ENCODE results near the gene C9orf72.
A peak's percentile ranks its signal among the peaks of the same experiment; 100 is the strongest.

Gene C9orf72

GRCh38 chr9:27573634-27574590 is 631 bp upstream of the C9orf72 start:
- DNase-seq: peak; percentile 90

- DNase-seq: peak; percentile 44
Measured at GRCh38 chr9:27572566-27572917, 739 bp downstream of the C9orf72 start.

- DNase-seq: no peak
Measured at GRCh38 chr9:27572061-27572460, 1.2 kb downstream of the C9orf72 start.

GRCh38 chr9:27571011-27571410 is 2.3 kb downstream of the C9orf72 start:
- no peak for DNase-seq

GRCh38 chr9:27569406-27569805 is 3.9 kb downstream of the C9orf72 start:
- DNase-seq: no peak

- no peak for DNase-seq
Measured at GRCh38 chr9:27566118-27566517, 7.2 kb downstream of the C9orf72 start.

GRCh38 chr9:27565696-27566095 is 7.6 kb downstream of the C9orf72 start:
- no peak for DNase-seq

GRCh38 chr9:27564670-27565069 is 8.6 kb downstream of the C9orf72 start:
- DNase-seq: no peak

- DNase-seq: no peak
Measured at GRCh38 chr9:27563738-27564430, 9.4 kb downstream of the C9orf72 start.

GRCh38 chr9:27561685-27562084 is 11.6 kb downstream of the C9orf72 start:
- DNase-seq: no peak

GRCh38 chr9:27560457-27560856 is 12.8 kb downstream of the C9orf72 start:
- DNase-seq: no peak

- DNase-seq: no peak
Measured at GRCh38 chr9:27558307-27558706, 15.0 kb downstream of the C9orf72 start.

- DNase-seq: no peak
Measured at GRCh38 chr9:27556470-27556869, 16.8 kb downstream of the C9orf72 start.

GRCh38 chr9:27554712-27555111 is 18.6 kb downstream of the C9orf72 start:
- DNase-seq: no peak

GRCh38 chr9:27549196-27549755 is 24.0 kb downstream of the C9orf72 start:
- no peak for DNase-seq

GRCh38 chr9:27548055-27548741 is 25.1 kb downstream of the C9orf72 start:
- DNase-seq: no peak

- DNase-seq: no peak
Measured at GRCh38 chr9:27545471-27545870, 27.8 kb downstream of the C9orf72 start.

GRCh38 chr9:27542508-27542907 is 30.8 kb downstream of the C9orf72 start:
- DNase-seq: no peak

GRCh38 chr9:27541740-27542139 is 31.5 kb downstream of the C9orf72 start:
- DNase-seq: no peak

GRCh38 chr9:27540502-27540901 is 32.8 kb downstream of the C9orf72 start:
- no peak for DNase-seq

GRCh38 chr9:27539479-27540441 is 33.5 kb downstream of the C9orf72 start:
- DNase-seq: no peak

GRCh38 chr9:27538647-27539046 is 34.6 kb downstream of the C9orf72 start:
- no peak for DNase-seq

All from T-helper 9 cell (primary cell).